PFSK-1 (cell line): ENCODE data around the gene SFPQ.

ENCODE experiments used
- FOXP2 ChIP-seq: optimal IDR thresholded peaks from 2 replicates; pipeline ENCODE3; 2011; ENCODE audit warnings: borderline replicate concordance, control low read depth, inconsistent platforms; ENCODE audit not compliant: insufficient read depth; ENCODE audit errors: extremely low read length, extremely low read depth
- POLR2AphosphoS5 ChIP-seq: IDR thresholded peaks from 2 replicates; pipeline ENCODE4 v1.6.1; 2012; ENCODE audit warnings: low read depth, mild to moderate bottlenecking, control low read depth, low read length, moderate library complexity
- SIN3A ChIP-seq: IDR thresholded peaks from 2 replicates; pipeline ENCODE4 v1.6.1; 2012; ENCODE audit warnings: mild to moderate bottlenecking, low read length, moderate library complexity, borderline replicate concordance; ENCODE audit not compliant: insufficient read depth
- TAF1 ChIP-seq: IDR thresholded peaks from 2 replicates; pipeline ENCODE4 v1.6.1; 2012; ENCODE audit warnings: low read length, control low read depth, borderline replicate concordance; ENCODE audit not compliant: insufficient read depth
- TF ChIP-seq, protein P1 (sequence below), 2 experiments: IDR thresholded peaks; 2 replicates each; pipeline versions ENCODE4 v1.6.1 to v1.8.0; 2011 to 2012; ENCODE audit warnings: low read depth in 2 of 2, low read length in 2 of 2, control low read depth in 1 of 2, inconsistent platforms in 1 of 2, mild to moderate bottlenecking in 1 of 2, moderate library complexity in 1 of 2; ENCODE audit not compliant: insufficient read depth in 1 of 2

Gene SFPQ

DNA sequence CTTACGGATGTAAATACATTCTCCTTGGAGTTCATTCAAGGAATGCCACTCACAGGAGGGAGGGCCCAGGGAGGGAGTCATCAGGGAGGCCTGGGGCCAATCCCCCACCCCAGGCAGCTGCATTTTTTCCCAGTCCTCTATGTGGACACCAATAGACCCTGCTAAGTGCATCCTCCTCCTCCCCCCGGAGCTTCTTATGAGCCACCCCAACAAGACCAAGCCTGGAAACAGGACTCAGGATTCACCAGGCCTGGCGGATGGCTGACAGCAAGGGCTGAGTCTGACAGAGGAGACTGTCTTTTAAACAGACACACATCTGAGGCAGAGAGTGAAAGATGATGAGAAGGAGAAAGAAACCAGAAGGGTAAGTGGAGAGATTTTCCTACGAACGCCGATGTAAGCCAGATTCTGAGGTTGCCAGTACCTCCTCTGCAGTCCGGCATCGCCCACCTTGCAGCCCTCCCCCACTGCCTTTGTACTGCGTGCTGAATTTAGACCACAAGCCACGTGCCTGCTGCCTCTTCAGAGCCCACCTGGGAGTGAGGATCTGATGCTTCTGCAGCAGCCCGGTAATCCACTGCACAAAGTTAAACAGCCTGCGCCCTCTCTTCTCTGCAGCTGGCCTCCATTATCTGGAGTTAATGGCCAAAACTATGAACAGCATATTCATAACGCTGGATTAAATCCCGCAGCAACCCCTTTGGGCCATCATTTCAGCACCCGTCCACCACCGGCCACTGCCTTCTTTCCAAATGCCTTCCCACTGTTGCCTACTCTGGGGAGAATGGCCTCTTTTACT, 17.6 kb upstream of the SFPQ start:
- TF ChIP-seq FOXP2 (no peak), POLR2AphosphoS5 (no peak), TAF1 (no peak), SIN3A (no peak)
- TF ChIP-seq, protein P1, sequence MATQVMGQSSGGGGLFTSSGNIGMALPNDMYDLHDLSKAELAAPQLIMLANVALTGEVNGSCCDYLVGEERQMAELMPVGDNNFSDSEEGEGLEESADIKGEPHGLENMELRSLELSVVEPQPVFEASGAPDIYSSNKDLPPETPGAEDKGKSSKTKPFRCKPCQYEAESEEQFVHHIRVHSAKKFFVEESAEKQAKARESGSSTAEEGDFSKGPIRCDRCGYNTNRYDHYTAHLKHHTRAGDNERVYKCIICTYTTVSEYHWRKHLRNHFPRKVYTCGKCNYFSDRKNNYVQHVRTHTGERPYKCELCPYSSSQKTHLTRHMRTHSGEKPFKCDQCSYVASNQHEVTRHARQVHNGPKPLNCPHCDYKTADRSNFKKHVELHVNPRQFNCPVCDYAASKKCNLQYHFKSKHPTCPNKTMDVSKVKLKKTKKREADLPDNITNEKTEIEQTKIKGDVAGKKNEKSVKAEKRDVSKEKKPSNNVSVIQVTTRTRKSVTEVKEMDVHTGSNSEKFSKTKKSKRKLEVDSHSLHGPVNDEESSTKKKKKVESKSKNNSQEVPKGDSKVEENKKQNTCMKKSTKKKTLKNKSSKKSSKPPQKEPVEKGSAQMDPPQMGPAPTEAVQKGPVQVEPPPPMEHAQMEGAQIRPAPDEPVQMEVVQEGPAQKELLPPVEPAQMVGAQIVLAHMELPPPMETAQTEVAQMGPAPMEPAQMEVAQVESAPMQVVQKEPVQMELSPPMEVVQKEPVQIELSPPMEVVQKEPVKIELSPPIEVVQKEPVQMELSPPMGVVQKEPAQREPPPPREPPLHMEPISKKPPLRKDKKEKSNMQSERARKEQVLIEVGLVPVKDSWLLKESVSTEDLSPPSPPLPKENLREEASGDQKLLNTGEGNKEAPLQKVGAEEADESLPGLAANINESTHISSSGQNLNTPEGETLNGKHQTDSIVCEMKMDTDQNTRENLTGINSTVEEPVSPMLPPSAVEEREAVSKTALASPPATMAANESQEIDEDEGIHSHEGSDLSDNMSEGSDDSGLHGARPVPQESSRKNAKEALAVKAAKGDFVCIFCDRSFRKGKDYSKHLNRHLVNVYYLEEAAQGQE (IDR thresholded peaks at IDR 0.05; ENCODE audit: insufficient read depth in 1 of 2, low read depth in 2 of 2, low read length in 2 of 2) = no peak

DNA sequence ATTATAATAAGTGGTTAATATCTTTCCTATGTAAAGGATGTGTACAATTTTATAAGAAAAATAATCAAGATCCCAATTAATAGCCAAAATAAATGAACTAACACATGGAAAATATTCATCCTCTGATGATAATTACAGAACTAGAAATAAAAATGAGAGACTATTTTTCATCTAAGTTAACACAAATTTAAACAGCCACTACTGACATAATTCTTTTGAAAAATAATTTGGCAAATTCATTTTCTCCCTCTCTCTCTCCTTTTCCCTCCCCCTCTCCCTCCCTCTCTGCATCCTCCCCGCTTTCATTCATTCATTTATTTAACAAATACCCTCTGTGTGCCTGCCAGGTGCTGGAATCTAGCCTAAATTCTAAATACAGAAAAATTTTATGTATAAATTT, 10.3 kb upstream of the SFPQ start:
- TF ChIP-seq TAF1 (no peak), POLR2AphosphoS5 (no peak), FOXP2 (no peak), SIN3A (no peak)
- TF ChIP-seq, protein P1 (IDR thresholded peaks at IDR 0.05; ENCODE audit: insufficient read depth in 1 of 2, low read depth in 2 of 2, low read length in 2 of 2) = no peak

DNA sequence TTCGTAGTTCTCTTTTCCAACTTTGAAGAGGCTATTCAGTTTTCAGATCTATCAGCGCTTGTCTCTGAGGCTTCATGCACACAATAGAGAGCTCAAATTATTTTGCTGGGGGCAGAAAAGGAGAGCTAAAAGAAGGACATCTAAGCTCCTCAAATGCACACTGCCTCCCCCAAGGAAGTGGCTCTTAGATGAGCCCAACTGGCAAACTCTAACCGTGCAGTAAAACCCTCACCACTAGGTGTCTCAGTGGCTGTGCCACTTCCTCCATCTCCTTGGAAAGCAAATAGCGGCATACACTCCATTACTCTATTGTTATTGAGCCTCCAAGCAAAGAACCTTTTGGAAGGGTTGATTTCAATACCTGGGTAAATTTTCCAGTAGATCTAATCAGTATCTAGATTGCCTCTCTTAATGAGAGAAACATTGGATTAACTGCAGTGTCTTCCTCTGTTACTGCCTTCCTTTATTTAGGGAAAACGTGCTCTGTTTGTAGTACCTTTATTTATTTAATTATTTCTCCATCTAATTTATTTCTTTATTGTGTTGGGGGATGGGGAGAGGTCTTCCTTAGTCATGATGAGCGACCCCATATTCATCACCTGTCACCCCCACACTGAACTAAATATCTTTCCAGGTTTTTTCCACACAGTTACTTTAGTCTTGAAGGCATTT, 9.2 kb upstream of the SFPQ start:
- TF ChIP-seq POLR2AphosphoS5 (no peak), TAF1 (no peak), SIN3A (no peak), FOXP2 (no peak)
- TF ChIP-seq, protein P1 (IDR thresholded peaks at IDR 0.05; ENCODE audit: insufficient read depth in 1 of 2, low read depth in 2 of 2, low read length in 2 of 2) = no peak

DNA sequence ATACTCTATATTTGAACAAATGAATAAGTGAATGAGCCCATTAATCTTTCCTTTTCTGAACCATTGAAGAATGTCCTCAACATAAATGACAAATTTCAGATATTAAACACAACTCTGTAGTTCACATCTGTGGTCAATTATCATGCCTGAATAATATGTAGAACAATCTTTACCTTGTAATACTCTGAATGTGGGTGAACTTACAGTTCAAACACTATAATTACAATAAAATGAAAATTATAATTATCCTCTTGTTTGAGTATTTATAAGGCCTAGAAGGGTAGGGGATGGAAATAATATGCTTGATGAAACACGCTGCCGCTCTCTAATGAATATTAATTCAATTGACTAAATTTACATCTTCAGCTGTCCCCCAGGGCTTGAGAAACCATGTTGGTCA, 8.7 kb upstream of the SFPQ start:
- TF ChIP-seq SIN3A (no peak), TAF1 (no peak)
- TF ChIP-seq, protein P1 (IDR thresholded peaks at IDR 0.05; ENCODE audit: insufficient read depth in 1 of 2, low read depth in 2 of 2, low read length in 2 of 2) = no peak
